ENCODE data around the gene KRTAP1-3.

The KRTAP1-3 gene

GRCh38 chr17:41029633-41030245 lies 4.9 kb downstream of the KRTAP1-3 start, which contains the start of gene KRTAP1-4:
Gene KRTAP1-4 (minus strand): TSS chr17:41030195. CDS start chr17:41030078, 117 bp downstream.
- no peaks in the 10 kb centered on the region for H3K4me1 Mint-ChIP-seq
- peaks cover 65% of the 10 kb centered on the region for H3K27me3 Mint-ChIP-seq
- H3K9me3 Mint-ChIP-seq: no peaks in the 10 kb centered on the region
- no peak within 1 kb of the TSS for H3K4me3 Mint-ChIP-seq
- ATAC-seq: peak; percentile 12
- H3K36me3 Mint-ChIP-seq: no peaks in the 10 kb centered on the region
- H3K27ac Mint-ChIP-seq: no peak within 1 kb of the TSS

- H3K27ac Mint-ChIP-seq: no peak within 1 kb of the TSS
- no peak within 1 kb of the TSS for H3K4me3 Mint-ChIP-seq
- no peak for ATAC-seq
- no peaks in the 10 kb centered on the region for H3K4me1 Mint-ChIP-seq
- peaks cover 50% of the 10 kb centered on the region for H3K27me3 Mint-ChIP-seq
- H3K9me3 Mint-ChIP-seq: no peaks in the 10 kb centered on the region
- H3K36me3 Mint-ChIP-seq: no peaks in the 10 kb centered on the region
Observed at GRCh38 chr17:41026715-41027471, 7.8 kb downstream of the KRTAP1-3 start, which contains the start of gene KRTAP1-5. Gene KRTAP1-5 (minus strand): TSS chr17:41027208. CDS start chr17:41027155, 53 bp downstream.

GRCh38 chr17:41024697-41025096 lies 10.0 kb downstream of the KRTAP1-3 start:
- no peaks in the 10 kb centered on the region for H3K4me1 Mint-ChIP-seq
- no peak overlapping the region for H3K4me3 Mint-ChIP-seq
- no peak for ATAC-seq
- no peak overlapping the region for H3K27ac Mint-ChIP-seq
- peaks cover 37% of the 10 kb centered on the region for H3K27me3 Mint-ChIP-seq
- H3K9me3 Mint-ChIP-seq: peaks cover 5% of the 10 kb centered on the region
- H3K36me3 Mint-ChIP-seq: no peaks in the 10 kb centered on the region

- Mint-ChIP-seq H3K4me3 (no peak overlapping the region), H3K27me3 (peaks cover 8% of the 10 kb centered on the region), H3K9me3 (peaks cover 5% of the 10 kb centered on the region), H3K36me3 (no peaks in the 10 kb centered on the region), H3K4me1 (no peaks in the 10 kb centered on the region), H3K27ac (no peak overlapping the region)
- ATAC-seq: no peak
Observed at GRCh38 chr17:41020336-41020735, 14.3 kb downstream of the KRTAP1-3 start.

GRCh38 chr17:41019415-41019814 lies 15.3 kb downstream of the KRTAP1-3 start:
- H3K9me3 Mint-ChIP-seq: peaks cover 5% of the 10 kb centered on the region
- no peaks in the 10 kb centered on the region for H3K36me3 Mint-ChIP-seq
- no peak overlapping the region for H3K4me3 Mint-ChIP-seq
- no peak for ATAC-seq
- H3K27me3 Mint-ChIP-seq: no peaks in the 10 kb centered on the region
- no peak overlapping the region for H3K27ac Mint-ChIP-seq
- no peaks in the 10 kb centered on the region for H3K4me1 Mint-ChIP-seq

- ATAC-seq: no peak
- H3K9me3 Mint-ChIP-seq: peaks cover 5% of the 10 kb centered on the region
- H3K27ac Mint-ChIP-seq: no peak overlapping the region
- H3K27me3 Mint-ChIP-seq: no peaks in the 10 kb centered on the region
- H3K36me3 Mint-ChIP-seq: no peaks in the 10 kb centered on the region
- H3K4me1 Mint-ChIP-seq: no peaks in the 10 kb centered on the region
- no peak overlapping the region for H3K4me3 Mint-ChIP-seq
Observed at GRCh38 chr17:41018541-41018940, 16.1 kb downstream of the KRTAP1-3 start.

- H3K4me3 Mint-ChIP-seq: no peak overlapping the region
- ATAC-seq: no peak
- no peaks in the 10 kb centered on the region for H3K36me3 Mint-ChIP-seq
- H3K9me3 Mint-ChIP-seq: peaks cover 5% of the 10 kb centered on the region
- H3K4me1 Mint-ChIP-seq: no peaks in the 10 kb centered on the region
- H3K27ac Mint-ChIP-seq: no peak overlapping the region
- H3K27me3 Mint-ChIP-seq: no peaks in the 10 kb centered on the region
Observed at GRCh38 chr17:41016578-41017215, 18.0 kb downstream of the KRTAP1-3 start.

GRCh38 chr17:41015454-41015853 lies 19.2 kb downstream of the KRTAP1-3 start:
- H3K4me3 Mint-ChIP-seq: no peak overlapping the region
- H3K9me3 Mint-ChIP-seq: no peaks in the 10 kb centered on the region
- no peaks in the 10 kb centered on the region for H3K4me1 Mint-ChIP-seq
- H3K36me3 Mint-ChIP-seq: no peaks in the 10 kb centered on the region
- ATAC-seq: no peak
- no peak overlapping the region for H3K27ac Mint-ChIP-seq
- H3K27me3 Mint-ChIP-seq: no peaks in the 10 kb centered on the region

- no peak overlapping the region for H3K27ac Mint-ChIP-seq
- no peak for ATAC-seq
- H3K4me1 Mint-ChIP-seq: no peaks in the 10 kb centered on the region
- no peaks in the 10 kb centered on the region for H3K9me3 Mint-ChIP-seq
- no peaks in the 10 kb centered on the region for H3K27me3 Mint-ChIP-seq
- no peak overlapping the region for H3K4me3 Mint-ChIP-seq
- H3K36me3 Mint-ChIP-seq: no peaks in the 10 kb centered on the region
Observed at GRCh38 chr17:41013606-41014005, 21.1 kb downstream of the KRTAP1-3 start.

- no peak overlapping the region for H3K27ac Mint-ChIP-seq
- no peaks in the 10 kb centered on the region for H3K4me1 Mint-ChIP-seq
- no peaks in the 10 kb centered on the region for H3K9me3 Mint-ChIP-seq
- no peaks in the 10 kb centered on the region for H3K36me3 Mint-ChIP-seq
- no peak overlapping the region for H3K4me3 Mint-ChIP-seq
- no peak for ATAC-seq
- no peaks in the 10 kb centered on the region for H3K27me3 Mint-ChIP-seq
Observed at GRCh38 chr17:41013181-41013580, 21.5 kb downstream of the KRTAP1-3 start.

- H3K27ac Mint-ChIP-seq: no peak overlapping the region
- ATAC-seq: no peak
- no peaks in the 10 kb centered on the region for H3K4me1 Mint-ChIP-seq
- no peaks in the 10 kb centered on the region for H3K36me3 Mint-ChIP-seq
- H3K27me3 Mint-ChIP-seq: no peaks in the 10 kb centered on the region
- H3K9me3 Mint-ChIP-seq: no peaks in the 10 kb centered on the region
- H3K4me3 Mint-ChIP-seq: no peak overlapping the region
Observed at GRCh38 chr17:41012326-41013120, 22.2 kb downstream of the KRTAP1-3 start.

- no peak for ATAC-seq
- Mint-ChIP-seq H3K36me3 (no peaks in the 10 kb centered on the region), H3K4me3 (no peak overlapping the region), H3K27ac (no peak overlapping the region), H3K27me3 (no peaks in the 10 kb centered on the region), H3K4me1 (no peaks in the 10 kb centered on the region), H3K9me3 (no peaks in the 10 kb centered on the region)
Observed at GRCh38 chr17:41010441-41010840, 24.2 kb downstream of the KRTAP1-3 start.

- ATAC-seq: no peak
- Mint-ChIP-seq H3K27ac (no peak overlapping the region), H3K4me1 (no peaks in the 10 kb centered on the region), H3K4me3 (no peak overlapping the region), H3K9me3 (no peaks in the 10 kb centered on the region), H3K27me3 (no peaks in the 10 kb centered on the region), H3K36me3 (no peaks in the 10 kb centered on the region)
Observed at GRCh38 chr17:41009936-41010335, 24.7 kb downstream of the KRTAP1-3 start.

- Mint-ChIP-seq H3K4me1 (no peaks in the 10 kb centered on the region), H3K27me3 (no peaks in the 10 kb centered on the region), H3K4me3 (no peak overlapping the region), H3K9me3 (no peaks in the 10 kb centered on the region), H3K27ac (no peak overlapping the region), H3K36me3 (no peaks in the 10 kb centered on the region)
- no peak for ATAC-seq
Observed at GRCh38 chr17:41009301-41009760, 25.3 kb downstream of the KRTAP1-3 start.

- peak; percentile 6 for ATAC-seq
- Mint-ChIP-seq H3K9me3 (no peaks in the 10 kb centered on the region), H3K27me3 (no peaks in the 10 kb centered on the region), H3K4me3 (no peak within 1 kb of the TSS), H3K4me1 (no peaks in the 10 kb centered on the region), H3K36me3 (no peaks in the 10 kb centered on the region), H3K27ac (no peak within 1 kb of the TSS)
Observed at GRCh38 chr17:41008811-41009210, 25.9 kb downstream of the KRTAP1-3 start, which contains the start of gene KRTAP3-1. Gene KRTAP3-1 (minus strand): TSS chr17:41009128. CDS start chr17:41009074, 54 bp downstream.
